A549 treated with Mapracorat at 1 μM for 4 hours (cell line): Measurements from ENCODE around the gene CD3G. TPM values are rescaled to one million over a fixed set of nuclear protein-coding genes. Genes with fewer than 3 reads are reported as not detected.

Source experiments
- total RNA-seq: library from RNA; stranded (reverse); fragments of 200-300 nt; extraction: Qiagen RNA extraction; gene quantifications from 5 replicates; pipeline ENCODE4 v1.2.3, GENCODE V29; 2022

CD3G gene
- total RNA-seq, result not detected in 5 replicates

DNA sequence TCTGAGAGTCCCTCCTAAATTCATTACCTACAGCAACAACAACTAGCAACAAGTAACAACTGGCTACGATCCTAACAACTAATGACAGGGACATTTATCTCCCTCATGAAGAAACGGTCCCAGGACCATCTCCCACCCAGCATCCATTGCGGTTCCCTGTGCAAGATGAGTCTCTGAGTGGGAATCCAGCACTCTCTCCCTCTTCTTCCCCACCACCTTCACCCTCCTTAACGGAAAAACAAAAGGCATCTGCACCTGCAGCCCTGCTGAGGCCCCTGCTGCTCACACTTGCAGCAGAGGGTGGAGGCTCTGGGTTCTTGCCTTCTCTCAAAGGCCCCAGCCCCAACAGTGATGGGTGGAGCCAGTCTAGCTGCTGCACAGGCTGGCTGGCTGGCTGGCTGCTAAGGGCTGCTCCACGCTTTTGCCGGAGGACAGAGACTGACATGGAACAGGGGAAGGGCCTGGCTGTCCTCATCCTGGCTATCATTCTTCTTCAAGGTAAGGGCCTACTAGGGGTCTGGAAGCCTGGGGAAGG lies at the start of gene CD3G:
Gene CD3G (plus strand): TSS at position 364 of the 535 bp plus-strand sequence. CDS start 80 bp downstream, at position 444.

DNA sequence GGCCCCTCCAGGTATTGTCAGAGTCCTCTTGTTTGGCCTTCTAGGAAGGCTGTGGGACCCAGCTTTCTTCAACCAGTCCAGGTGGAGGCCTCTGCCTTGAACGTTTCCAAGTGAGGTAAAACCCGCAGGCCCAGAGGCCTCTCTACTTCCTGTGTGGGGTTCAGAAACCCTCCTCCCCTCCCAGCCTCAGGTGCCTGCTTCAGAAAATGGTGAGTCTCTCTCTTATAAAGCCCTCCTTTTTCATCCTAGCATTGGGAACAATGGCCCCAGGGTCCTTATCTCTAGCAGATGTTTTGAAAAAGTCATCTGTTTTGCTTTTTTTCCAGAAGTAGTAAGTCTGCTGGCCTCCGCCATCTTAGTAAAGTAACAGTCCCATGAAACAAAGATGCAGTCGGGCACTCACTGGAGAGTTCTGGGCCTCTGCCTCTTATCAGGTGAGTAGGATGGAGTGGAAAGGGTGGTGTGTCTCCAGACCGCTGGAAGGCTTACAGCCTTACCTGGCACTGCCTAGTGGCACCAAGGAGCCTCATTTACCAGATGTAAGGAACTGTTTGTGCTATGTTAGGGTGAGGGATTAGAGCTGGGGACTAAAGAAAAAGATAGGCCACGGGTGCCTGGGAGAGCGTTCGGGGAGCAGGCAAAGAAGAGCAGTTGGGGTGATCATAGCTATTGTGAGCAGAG lies 39.4 kb upstream of the CD3G start, which contains the start of gene CD3E:
Gene CD3E (plus strand): TSS at position 163 of the 681 bp plus-strand sequence. CDS start 223 bp downstream, at position 386.

GRCh38 chr11:118342503-118343161 lies 1.5 kb upstream of the CD3G start, which contains the start of gene CD3D:
Gene CD3D, minus strand, starts transcription at chr11:118342705. Its CDS starts 98 bp downstream, at chr11:118342607.

GRCh38 chr11:118359295-118359958 lies 15.3 kb downstream of the CD3G start, which contains the start of gene UBE4A:
Gene UBE4A, plus strand, starts transcription at chr11:118359600. Its CDS starts 5,481 bp downstream, at chr11:118365081.

DNA sequence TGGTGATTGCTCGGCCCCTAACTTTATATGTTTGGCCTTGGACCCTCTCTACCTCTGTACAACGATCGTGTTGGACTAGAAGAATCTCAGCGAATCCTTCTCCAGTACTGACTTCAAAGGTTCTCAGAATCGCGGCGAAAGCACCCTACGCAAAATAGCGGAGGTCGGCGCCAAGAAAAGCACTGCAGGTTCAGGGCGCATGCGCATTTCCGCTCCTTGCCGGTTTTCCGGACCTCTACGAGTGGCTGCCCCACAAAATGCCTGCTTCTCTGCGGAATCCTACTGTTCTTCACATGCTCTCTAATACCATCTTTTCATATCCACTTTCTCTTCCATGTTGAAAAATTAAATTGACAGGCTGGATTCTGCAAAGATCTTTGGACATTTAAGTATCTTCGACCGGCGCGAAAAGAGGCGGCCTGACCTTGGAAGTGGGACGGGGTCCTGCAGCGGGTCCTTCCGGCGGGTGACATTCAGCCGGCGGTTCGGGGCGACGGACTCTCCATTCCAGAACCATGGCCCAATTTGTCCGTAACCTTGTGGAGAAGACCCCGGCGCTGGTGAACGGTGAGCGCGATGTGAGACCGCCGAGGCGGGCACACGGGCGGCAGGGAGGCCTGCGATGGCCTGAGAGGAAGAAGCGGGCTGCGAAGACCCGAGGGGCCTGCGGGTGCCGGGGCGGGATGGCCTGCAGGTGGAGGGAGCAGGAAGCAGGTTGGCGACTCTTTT lies 57.2 kb downstream of the CD3G start, which contains the start of gene ATP5MG:
Gene ATP5MG (plus strand): TSS at position 456 of the 729 bp plus-strand sequence. CDS start 60 bp downstream, at position 516.

Other genes with a start within 250 kb of the CD3G start
- 0.02 to 0.05 TPM (median 0.03 TPM) in 3 of 5 replicates, not detected in the others for gene SCN4B, start 191.5 kb upstream of the CD3G start, total RNA-seq
- not detected in 5 replicates for gene SCN2B, start 167.7 kb upstream of the CD3G start, total RNA-seq
- gene JAML, start 119.3 kb upstream of the CD3G start, total RNA-seq, result not detected in 5 replicates
- 0.13 to 0.41 TPM (median 0.36 TPM) in 5 replicates for gene MPZL3, start 92.0 kb upstream of the CD3G start, total RNA-seq
- gene MPZL2, start 80.0 kb upstream of the CD3G start, total RNA-seq, result 0.09 to 0.11 TPM in 2 of 5 replicates, not detected in the others
- gene CD3E, start 39.6 kb upstream of the CD3G start, total RNA-seq, result not detected in 5 replicates
- gene CD3D, start 1.6 kb upstream of the CD3G start, total RNA-seq, result not detected in 5 replicates
- gene UBE4A, start 15.3 kb downstream of the CD3G start, total RNA-seq, result 8.8 to 10.1 TPM (median 9.4 TPM) in 5 replicates
- 164 to 213 TPM (median 196 TPM) in 5 replicates for gene ATP5MG, start 57.3 kb downstream of the CD3G start, total RNA-seq
- gene KMT2A, start 92.1 kb downstream of the CD3G start, total RNA-seq, result 12.0 to 13.9 TPM (median 12.8 TPM) in 5 replicates
- gene TTC36, start 183.1 kb downstream of the CD3G start, total RNA-seq, result not detected in 5 replicates
- 0.09 to 0.56 TPM (median 0.38 TPM) in 5 replicates for gene TMEM25, start 186.8 kb downstream of the CD3G start, total RNA-seq
- gene IFT46, start 221.6 kb downstream of the CD3G start, total RNA-seq, result 15.5 to 17.5 TPM (median 16.2 TPM) in 5 replicates
- gene ARCN1, start 228.1 kb downstream of the CD3G start, total RNA-seq, result 85.2 to 94.4 TPM (median 89.4 TPM) in 5 replicates